RPMI7951 (cell line): ENCODE measurements around the gene ZNF621. TPM values are rescaled to one million over a fixed set of nuclear protein-coding genes. Genes with fewer than 3 reads are reported as not detected.

Experiments
- DNase-seq: peaks from one replicate; pipeline ENCODE4 v3.0.0-alpha.2; 2012; ENCODE audit warnings: low read depth
- total RNA-seq: library from RNA; depleted of rRNA; stranded (reverse); fragments of >200 nt; shearing (Covaris generic); gene quantifications from 2 replicates; pipeline ENCODE4 v1.2.3, GENCODE V29; 2014; rRNA removed

ZNF621 gene
- 10.8 and 11.0 TPM in 2 replicates for total RNA-seq

DNA sequence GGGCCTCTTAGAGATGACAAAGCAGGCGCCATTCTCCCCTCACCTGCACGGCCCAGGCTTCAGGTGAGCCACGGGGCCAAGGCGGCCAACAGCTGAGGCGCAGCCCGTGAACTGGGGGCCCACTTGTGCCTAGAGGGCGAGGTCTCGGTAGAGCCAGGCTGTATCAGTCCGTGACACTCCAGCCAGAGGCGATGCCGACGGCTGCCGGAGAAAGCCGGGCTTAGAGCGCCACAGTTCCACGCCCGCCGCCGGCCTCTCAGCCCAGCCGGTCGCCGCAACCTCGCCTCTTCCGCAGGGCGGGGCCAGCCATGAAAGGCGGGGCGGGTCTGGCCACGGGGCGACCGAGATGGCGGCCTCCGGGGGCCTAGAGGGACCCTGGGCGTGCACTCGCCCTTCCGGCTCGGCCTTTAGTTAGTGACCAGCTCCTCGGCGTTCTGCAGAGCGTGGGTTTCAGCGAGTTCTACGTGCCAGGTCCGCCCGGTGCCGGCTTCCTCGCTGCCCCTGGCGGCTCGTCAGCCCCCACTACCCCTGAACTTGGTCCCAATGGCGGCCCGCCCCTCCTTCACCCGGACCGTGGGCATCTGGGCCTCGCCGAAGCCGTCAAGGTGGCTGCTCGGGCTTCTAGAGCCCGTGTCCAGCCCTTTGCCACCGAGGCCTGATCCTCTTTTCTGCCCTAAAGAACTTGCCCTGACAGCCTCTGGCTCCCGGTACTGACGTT lies at the start of gene ZNF621:
Gene ZNF621, plus strand, starts transcription at position 393 of the 718 bp plus-strand sequence. CDS start 881 bp downstream, outside the sequence.
- DNase-seq: peak; percentile 89

DNA sequence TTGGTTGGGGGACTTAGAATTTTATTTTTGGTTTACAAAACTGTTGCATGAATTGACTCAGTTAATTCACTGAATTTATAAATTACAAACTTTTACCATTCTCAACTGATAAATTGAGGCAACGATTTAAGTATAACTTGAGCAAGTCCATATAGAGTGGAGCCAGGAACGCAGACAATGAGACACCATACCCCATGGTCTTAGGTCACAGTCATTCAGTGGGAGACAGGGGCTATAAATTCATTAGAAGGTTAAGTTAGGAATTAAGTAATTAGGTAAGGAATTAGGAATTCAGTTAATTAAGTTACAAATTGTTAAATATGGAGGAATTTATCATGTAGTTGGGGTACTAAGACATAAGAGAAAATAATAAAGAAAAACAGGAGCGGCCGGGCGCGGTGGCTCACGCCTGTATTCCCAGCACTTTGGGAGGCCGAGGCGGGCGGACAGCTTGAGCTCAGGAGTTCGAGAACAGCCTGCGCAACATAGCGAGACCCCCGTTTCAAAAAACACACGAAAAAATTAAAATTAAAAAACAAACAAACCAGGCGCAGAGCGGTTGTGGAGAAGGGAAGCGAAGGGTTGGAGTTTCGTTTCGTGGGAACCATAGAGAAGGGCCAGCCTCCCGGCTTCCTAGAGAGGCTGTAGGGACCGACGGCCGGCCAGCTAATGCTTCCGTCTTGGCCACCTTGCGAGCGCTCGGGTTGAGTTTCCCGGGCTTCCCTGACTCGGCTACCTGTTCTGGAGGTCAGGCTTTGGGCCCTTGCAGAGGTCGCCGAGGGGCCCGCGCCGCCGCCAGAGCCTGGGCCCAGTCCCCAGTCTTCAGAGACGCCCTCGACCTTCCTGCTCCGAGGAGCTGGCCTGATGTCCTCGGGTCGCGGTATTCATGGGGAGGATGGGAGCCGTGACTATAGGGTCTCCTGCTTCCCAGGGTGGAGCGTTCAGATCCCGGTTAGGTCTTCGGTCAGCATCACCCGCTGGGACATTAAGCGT lies 48.0 kb upstream of the ZNF621 start, which contains the start of gene ZNF619:
Gene ZNF619, plus strand, starts transcription at position 645 of the 993 bp plus-strand sequence. CDS start 858 bp downstream, outside the sequence.
- peak; percentile 80 for DNase-seq

DNA sequence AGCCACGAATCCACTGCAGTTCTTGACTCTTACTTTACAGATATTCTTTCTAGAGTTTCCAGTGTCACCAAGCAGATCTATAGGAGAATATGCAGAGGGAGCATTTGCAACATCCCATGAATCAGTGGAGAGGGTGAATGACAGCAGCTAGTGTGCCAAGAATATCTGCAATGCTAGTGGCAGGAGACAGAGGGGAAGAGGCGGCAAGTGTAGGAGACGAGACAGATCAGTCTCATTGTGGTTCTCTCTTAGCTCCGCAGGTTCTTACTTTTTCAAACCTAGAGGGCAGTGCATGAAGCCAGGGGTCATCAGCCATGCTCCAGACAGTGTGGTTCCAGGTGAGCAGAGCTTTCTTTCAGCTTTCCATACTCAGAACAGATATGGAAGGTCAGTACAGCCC lies 47.1 kb upstream of the ZNF621 start:
- no peak for DNase-seq

DNA sequence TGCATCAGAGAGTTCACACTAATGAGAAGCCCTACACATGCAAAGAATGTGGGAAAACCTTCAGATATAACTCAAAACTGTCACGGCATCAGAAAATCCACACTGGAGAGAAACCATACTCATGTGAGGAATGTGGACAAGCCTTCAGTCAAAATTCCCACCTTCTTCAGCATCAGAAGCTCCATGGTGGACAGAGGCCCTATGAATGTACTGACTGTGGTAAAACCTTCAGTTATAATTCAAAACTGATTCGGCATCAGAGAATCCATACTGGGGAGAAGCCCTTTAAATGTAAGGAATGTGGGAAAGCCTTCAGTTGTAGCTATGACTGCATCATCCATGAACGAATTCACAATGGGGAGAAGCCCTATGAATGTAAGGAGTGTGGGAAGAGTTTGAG lies 37.6 kb upstream of the ZNF621 start:
- no peak for DNase-seq

DNA sequence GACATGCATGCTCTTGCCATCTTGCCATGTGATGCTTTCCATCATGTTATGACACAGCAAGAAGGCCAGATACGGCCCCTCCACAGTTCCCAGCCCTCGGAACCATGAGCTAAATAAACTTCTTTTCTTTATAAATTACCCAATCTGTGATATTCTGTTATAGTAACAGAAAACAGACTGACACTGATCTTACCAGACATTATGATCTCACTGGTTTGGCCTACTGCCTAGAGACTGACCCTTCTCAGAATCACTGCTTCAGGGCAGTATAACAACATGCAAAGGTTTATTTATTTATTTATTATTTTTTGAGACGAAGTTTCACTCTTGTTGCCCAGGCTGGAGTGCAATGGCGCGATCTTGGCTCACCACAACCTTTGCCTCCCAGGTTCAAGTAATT lies 33.8 kb upstream of the ZNF621 start:
- no peak for DNase-seq

DNA sequence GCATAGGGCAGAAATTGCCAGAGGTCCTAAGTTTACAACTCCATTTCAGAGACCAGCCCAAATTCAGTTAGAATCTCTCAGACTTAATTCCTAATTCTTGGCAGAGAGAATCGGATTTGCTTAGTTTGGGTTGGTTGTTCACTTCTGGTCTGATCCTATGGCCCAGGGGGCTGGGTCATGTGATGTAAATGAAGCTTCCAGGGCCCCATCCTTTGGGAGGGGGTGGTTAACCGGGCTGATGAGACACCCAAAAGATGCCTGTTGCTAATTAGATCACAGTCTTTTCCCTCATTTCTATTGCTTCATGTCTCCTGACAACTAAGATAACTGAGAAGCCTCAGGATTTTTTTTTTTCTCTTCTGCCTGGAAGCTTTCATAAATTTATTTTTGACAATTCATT lies 30.1 kb upstream of the ZNF621 start:
- DNase-seq: no peak

DNA sequence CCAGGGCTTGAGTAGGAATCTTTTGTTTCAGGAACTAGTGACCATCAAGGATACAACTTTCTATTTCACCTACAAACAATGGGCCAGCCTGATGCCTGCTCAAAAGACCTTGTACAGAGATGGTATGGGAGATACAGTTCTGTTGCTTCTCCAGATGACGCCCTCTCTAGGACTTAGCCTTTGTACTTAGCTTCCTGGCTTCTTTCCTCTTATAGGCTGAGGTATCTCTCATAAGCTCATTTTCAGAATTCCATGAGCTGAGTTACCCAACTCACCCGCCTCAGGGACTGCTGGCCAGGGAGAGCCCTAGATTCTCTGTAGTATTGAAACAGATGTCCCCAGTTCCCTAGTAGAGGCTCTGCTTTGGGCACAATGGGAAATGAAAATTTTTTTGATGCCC lies 27.5 kb upstream of the ZNF621 start:
- no peak for DNase-seq

DNA sequence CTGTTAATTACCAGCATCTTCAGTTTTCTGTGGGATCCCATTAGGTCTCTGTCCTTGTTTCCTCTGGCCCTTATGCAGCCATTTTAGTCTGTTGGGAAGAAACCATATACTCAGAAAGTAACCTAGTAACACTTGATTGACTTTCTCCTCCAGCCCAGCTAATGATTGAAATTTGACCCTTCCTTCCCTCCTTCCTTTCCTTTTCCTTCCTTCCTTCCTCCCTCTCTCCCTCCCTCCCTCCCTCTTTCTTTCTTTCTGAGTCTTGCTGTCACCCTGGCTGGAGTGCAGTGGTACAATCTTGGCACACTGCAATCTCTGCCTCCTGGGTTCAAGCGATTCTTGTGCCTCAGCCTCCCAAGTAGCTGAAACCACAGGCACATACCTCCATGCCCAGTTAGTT lies 24.8 kb upstream of the ZNF621 start:
- no peak for DNase-seq

DNA sequence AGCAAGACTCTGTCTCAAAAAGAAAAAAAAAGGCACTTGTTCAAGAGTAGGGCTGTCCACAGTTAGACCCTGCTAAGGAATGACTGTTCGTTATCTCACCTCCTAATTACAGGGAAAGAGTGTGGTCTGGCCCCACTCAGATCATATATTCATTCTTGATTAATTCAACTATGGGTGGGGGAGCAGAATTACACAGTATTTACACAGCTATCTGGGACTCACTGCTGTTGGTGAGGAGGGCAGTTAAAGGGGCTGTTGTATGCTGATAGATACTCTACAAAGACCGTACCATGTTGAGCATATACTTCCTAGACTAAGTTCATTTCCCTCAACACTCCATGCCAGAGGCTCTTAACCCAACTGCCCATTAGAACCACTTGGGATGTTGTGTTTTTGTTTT lies 22.7 kb upstream of the ZNF621 start:
- no peak for DNase-seq

DNA sequence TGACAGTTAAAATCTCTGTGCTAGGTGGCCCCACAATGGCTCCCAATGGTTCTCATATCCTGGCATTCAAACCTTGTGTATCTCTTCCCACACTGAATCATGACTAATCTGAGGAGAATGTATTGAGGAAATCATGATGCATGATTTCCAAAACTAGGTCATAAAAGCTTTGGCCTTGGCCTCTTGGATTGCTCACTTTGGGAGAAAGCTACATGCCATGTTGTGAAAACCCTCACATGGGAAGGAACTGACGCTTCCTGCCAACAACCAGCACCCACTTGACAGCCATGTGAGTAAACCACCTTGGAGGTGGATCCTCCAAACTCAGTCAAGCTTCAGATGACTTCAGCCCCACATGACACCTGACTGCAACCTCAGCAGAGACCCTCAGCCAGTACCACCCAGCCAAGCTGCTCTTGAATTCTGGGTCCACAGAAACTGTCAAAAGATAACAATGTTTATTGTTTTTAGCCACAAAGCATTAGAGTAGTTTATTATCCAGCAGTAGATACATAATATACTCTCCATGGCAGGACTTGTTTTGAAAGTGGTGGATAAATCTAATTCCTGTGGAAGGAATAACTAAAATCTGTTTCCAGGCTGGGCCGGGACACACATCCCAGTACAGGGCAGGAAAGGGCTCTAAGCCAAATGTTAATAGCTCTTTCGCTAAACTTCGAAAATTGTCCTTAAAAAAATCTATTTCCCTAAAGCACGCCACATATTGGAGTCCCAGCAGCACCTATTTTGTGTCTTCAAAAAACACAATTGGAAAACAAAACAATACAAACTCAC lies 19.9 kb upstream of the ZNF621 start:
- DNase-seq: peak; percentile 92

DNA sequence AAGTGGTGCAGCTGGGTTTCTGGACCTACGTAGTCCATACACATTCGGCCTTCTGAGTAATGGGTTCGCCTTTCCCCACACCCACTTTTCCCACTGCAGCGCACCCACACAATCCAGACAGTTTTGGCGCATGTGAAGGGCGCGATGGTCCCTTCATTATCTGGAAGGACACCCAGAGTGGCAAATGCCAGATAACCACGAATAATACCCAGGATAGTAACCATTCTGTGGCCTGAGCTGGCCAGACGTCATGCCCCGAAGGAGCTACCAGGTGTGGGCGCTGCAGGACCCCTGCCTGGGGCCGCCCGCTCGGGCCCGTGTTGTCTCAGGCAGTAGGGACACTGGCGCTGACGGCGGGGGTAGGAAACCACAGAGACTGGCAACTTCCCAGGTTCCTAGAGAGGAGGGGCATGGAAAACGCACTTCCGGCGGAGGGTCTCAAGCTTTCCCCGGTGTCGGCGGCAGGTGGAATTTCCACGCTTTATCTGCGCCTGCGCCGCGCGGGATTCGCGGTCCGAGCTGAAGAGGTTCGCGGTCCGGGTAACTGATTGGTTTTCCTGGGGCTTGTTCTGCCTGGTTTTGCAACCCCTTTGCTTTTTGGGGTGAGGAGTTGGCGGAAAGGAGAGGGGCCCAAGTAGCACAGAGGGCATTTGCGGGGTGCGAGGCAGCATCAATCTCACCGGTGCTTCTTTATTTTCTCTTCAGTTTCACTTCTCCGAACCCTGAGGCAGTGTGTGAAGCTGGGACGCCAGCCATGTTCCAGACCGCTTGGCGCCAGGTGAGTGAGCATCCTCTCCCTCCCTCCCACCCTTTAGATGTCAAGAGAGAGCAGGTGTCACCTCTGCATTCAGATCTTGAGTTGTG lies 18.9 kb upstream of the ZNF621 start, which contains the start of gene ZNF620:
Gene ZNF620, plus strand, starts transcription at position 441 of the 864 bp plus-strand sequence. Its CDS starts 314 bp downstream, at position 755.
- peak; percentile 64 for DNase-seq

DNA sequence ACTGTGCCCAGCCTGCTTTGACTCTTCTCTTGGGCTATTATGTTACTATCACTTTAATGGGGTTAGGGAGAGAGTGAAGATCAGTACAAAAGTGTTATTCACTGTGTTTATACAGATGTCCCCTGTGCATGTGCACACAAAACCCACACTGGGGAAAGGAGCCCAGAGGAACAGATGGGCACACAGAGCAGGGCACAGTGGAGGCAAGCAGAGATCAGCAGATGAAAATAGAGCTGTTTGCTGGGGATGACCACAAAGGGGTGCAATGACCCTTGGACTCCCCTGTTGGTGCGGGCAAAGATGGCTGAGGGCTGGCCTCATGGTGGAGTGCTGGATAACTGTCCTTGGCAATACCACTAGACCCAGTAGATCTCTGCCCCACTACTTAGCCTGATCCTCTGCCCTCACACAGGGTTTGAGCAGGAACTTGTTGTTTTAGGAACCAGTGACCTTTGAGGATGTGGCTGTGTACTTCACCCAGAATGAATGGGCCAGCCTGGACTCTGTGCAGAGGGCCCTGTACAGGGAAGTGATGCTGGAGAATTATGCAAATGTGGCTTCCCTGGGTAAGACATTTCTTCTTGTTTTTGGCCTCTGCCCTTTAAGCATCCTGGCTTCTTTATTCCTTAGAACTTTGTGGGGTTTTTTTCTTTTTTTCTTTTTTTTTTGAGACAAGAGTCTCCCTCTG lies 13.6 kb upstream of the ZNF621 start:
- DNase-seq: no peak

DNA sequence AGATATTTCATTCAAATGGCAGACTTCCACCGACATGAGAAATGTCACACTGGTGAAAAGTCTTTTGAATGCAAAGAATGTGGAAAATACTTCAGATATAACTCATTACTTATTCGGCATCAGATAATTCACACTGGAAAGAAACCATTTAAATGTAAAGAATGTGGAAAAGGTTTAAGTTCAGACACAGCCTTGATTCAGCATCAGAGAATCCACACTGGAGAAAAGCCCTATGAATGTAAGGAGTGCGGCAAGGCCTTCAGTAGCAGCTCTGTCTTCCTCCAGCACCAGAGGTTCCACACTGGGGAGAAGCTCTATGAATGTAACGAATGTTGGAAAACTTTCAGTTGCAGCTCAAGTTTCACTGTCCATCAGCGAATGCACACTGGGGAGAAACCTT lies 8.6 kb upstream of the ZNF621 start:
- DNase-seq: no peak

DNA sequence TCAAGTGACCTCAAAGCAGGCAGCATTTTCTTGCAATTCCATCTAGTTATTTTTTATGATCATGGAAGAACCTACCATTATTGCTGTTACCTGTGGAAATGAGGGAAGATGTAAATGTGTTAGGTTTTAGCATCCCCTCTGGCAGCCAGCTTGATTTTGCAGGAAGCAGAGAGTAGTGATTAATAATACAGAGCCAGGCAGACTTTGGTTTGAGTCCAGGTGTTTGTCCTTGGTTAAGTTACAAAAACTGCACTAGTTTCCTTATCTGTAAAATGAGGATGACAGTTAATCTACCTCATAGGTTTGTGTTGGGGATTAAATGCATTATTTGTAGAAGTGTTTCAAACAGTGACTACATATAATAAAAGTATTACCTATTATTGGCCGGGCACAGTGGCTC lies 6.7 kb upstream of the ZNF621 start:
- no peak for DNase-seq

DNA sequence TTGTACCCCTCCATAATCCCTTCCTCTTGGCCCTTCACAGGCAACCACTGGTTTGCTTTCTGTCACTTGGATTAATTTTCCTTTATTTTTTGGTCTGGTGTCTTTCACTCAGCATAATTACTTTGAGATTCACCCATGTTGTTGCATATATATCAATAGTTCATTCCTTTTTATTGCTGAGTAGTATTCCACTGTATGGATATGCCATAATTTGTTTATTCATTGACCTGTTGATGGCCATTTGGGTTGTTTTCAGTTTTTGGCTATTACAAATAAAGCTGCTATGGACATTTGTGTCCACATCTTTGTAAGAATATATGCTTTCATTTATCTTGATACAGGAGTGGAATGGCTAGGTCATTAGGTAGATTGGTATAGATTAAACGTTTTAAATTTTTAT lies 5.9 kb upstream of the ZNF621 start:
- DNase-seq: no peak

DNA sequence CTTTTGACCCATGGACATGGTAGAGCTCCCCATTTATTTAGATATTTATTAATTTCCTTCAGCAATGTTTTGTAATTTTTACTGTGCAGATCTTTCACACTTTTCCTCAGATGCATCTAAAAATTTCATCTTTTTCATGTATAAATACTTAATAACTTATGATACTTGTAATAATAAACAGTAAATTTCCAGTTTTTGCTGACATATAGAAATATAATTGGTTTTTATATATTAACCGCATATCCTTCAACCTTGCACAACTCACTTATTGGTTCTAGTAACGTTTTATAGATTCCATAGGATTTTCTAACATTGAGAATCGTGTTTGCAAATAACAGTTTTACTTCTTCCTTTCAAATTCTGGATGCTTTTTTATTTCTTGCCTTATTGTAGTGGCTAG lies 3.5 kb upstream of the ZNF621 start:
- DNase-seq: no peak

DNA sequence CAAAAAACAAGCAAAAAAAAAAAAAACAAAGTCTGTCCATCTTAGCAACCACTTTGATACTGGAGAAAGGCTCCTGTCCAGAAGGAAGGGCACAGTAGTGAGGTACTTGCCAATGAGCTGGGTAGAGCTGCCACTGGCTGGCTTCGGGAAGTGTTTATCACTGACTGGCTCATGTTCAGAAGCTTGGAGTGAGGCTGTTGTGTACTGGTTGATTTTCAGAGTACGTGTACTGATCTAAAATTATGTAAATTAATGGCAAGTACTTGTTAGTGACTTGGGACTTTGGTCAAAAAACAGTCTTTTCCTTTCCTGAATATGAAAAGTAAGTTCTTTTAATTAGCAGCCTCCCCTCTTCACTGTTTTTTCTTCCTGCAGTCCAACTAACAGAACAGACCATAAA lies 979 bp upstream of the ZNF621 start:
- no peak for DNase-seq

DNA sequence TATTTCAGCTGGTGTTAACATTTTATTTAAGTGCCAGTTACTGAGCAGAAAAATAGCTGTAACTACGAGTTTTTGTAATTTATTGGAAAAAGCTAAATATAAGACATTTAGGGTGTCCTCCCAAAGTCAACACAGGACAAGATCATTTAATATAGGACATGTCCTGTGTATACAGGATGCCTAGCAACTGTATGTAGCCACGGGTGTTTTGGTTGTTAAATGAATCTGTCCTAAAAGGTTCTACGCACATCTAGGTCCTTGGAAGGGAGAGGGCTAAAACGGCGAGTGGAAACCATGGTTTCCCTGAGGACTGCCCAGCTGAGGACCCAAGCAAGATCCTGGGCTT lies 565 bp upstream of the ZNF621 start:
- DNase-seq: peak; percentile 10

DNA sequence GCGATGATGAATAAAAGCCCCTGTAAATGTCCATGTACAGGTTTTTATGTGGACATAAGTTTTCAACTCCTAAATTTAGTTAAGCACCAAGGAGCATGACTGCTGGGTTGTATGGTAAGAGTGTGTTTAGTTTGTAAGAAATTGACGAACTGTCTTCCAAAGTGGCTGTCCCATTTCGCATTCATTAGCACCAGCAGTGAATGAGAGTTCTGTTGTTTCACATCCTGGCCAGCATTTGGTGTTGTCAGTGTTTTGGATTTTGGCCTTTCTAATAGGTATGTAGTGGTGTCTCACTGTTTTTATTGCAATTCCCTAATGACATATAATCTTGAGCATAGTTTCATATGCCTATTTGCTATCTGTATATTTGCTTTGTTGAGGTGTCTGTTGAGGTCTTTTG lies 3.7 kb downstream of the ZNF621 start:
- DNase-seq: no peak

DNA sequence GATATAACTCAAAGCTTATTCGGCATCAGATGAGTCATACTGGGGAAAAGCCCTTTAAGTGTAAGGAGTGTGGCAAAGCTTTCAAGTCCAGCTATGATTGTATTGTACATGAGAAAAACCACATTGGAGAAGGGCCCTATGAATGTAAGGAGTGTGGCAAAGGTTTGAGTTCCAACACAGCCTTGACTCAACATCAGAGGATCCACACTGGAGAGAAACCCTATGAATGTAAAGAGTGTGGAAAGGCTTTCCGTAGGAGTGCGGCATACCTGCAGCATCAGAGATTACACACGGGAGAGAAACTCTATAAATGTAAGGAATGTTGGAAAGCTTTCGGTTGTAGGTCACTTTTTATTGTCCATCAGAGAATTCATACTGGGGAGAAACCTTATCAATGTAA lies 7.5 kb downstream of the ZNF621 start:
- DNase-seq: no peak
